Testis (tissue), 2 donors: ENCODE measurements around the gene USP44.

Source experiments
- CTCF ChIP-seq, 3 experiments: fragments of 450-650 bp in 2 of 3; fragments of 200-600 bp in 1 of 3; sonication (generic) in 1 of 3; IDR thresholded peaks; one replicate each; pipeline ENCODE4 v1.5.1; 2016 to 2019; ENCODE audit warnings: antibody characterized with exemption in 3 of 3, mild to moderate bottlenecking in 2 of 3, moderate library complexity in 1 of 3
- POLR2A ChIP-seq: fragments of 450-650 bp; IDR thresholded peaks from one replicate; pipeline ENCODE4 v1.6.1; 2017; ENCODE audit warnings: antibody characterized with exemption, mild to moderate bottlenecking, moderate library complexity

GRCh38 chr12:95517246-95517645, 34.0 kb downstream of the USP44 start:
- TF ChIP-seq CTCF (IDR thresholded peaks at IDR 0.05) (no peak), POLR2A (no peak)
